Peyer's patch (tissue), 4 donors: ENCODE results near the gene GFPT2. TPM values are rescaled to one million over a fixed set of nuclear protein-coding genes. Genes with fewer than 3 reads are reported as not detected.

ENCODE experiments used
- DNase-seq, 3 donors: peaks; one replicate each; pipeline ENCODE4 v3.0.0-alpha.2; 2017 to 2019
- H3K27ac ChIP-seq, 4 donors: fragments of 200-600 bp; sonication (generic); one replicate each; pipeline ENCODE4 v1.5.1; 2016 to 2019
- H3K27me3 ChIP-seq, 2 donors: fragments of 200-600 bp; sonication (generic); one replicate each; pipeline ENCODE4 v1.5.1; 2019
- H3K36me3 ChIP-seq, 3 donors: fragments of 200-600 bp; sonication (generic); one replicate each; pipeline ENCODE4 v1.5.1; 2016 to 2019
- H3K4me1 ChIP-seq, 4 donors: fragments of 200-600 bp; sonication (generic); one replicate each; pipeline ENCODE4 v1.5.1; 2016 to 2019
- H3K4me3 ChIP-seq, 4 donors: fragments of 200-600 bp; sonication (generic); 1 replicate in 3 of 4; 2 replicates in 1 of 4; pipeline ENCODE4 v1.5.1; 2016 to 2019; ENCODE audit warnings: mild to moderate bottlenecking in 1 of 4
- H3K9me3 ChIP-seq, 4 donors: fragments of 200-600 bp; sonication (generic); one replicate each; pipeline ENCODE4 v1.5.1; 2016 to 2019; ENCODE audit warnings: mild to moderate bottlenecking in 1 of 4
- CTCF ChIP-seq, 6 experiments: fragments of 450-650 bp in 4 of 6; fragments of 200-600 bp in 2 of 6; sonication (generic) in 1 of 6; IDR thresholded peaks; one replicate each; pipeline ENCODE4 v1.5.1; 2017 to 2019; ENCODE audit warnings: antibody characterized with exemption in 6 of 6, mild to moderate bottlenecking in 3 of 6, moderate library complexity in 1 of 6
- POLR2A ChIP-seq, 2 donors: fragments of 450-650 bp; IDR thresholded peaks; one replicate each; pipeline ENCODE4 v1.5.1; 2017; ENCODE audit warnings: antibody characterized with exemption in 2 of 2, mild to moderate bottlenecking in 2 of 2, moderate library complexity in 2 of 2
- total RNA-seq, 4 donors: library from RNA; depleted of rRNA; stranded (reverse); fragments of >200 nt; gene quantifications; one replicate each; pipeline ENCODE4 v1.1.0, GENCODE V29; 2016

Gene GFPT2
- total RNA-seq, 4 donors from 2014 or later = 4.9 to 86.6 (median 13.1) TPM

- Histone ChIP-seq H3K27ac (no peak overlapping the region), H3K4me3 (no peak overlapping the region), H3K27me3 (no peaks in the 10 kb centered on the region), H3K36me3 (no peaks in the 10 kb centered on the region), H3K9me3 (peaks cover 0 to 7% (median 0%) of the 10 kb centered on the region in 4 donors), H3K4me1 (no peaks in the 10 kb centered on the region)
- no peak for TF ChIP-seq CTCF (IDR thresholded peaks at IDR 0.05)
- no peak for TF ChIP-seq POLR2A (IDR thresholded peaks at IDR 0.05)
- no peak for DNase-seq
These were observed 43.8 kb upstream of the GFPT2 start for GRCh38 chr5:180396926-180397325.

- DNase-seq = no peak
- no peak overlapping the region for H3K27ac ChIP-seq
These were observed 42.6 kb upstream of the GFPT2 start for GRCh38 chr5:180395540-180396274.

GRCh38 chr5:180394031-180394636 is 41.0 kb upstream of the GFPT2 start:
- TF ChIP-seq CTCF (IDR thresholded peaks at IDR 0.05) (no peak), POLR2A (IDR thresholded peaks at IDR 0.05) (no peak)
- DNase-seq = no peak
- Histone ChIP-seq H3K9me3 (no peaks in the 10 kb centered on the region), H3K4me3 (no peak overlapping the region), H3K4me1 (no peaks in the 10 kb centered on the region), H3K27me3 (no peaks in the 10 kb centered on the region), H3K36me3 (no peaks in the 10 kb centered on the region), H3K27ac (no peak overlapping the region)

More at GRCh38 chr5:180395540-180396274, 42.6 kb upstream of the GFPT2 start:
- Histone ChIP-seq H3K9me3 (no peaks in the 10 kb centered on the region), H3K4me1 (no peaks in the 10 kb centered on the region), H3K4me3 (no peak overlapping the region), H3K27me3 (no peaks in the 10 kb centered on the region), H3K36me3 (no peaks in the 10 kb centered on the region)
- no peak for TF ChIP-seq CTCF (IDR thresholded peaks at IDR 0.05)

GRCh38 chr5:180391276-180391675 is 38.1 kb upstream of the GFPT2 start:
- Histone ChIP-seq H3K4me3 (no peak overlapping the region), H3K27ac (no peak overlapping the region), H3K9me3 (no peaks in the 10 kb centered on the region), H3K36me3 (no peaks in the 10 kb centered on the region), H3K4me1 (no peaks in the 10 kb centered on the region), H3K27me3 (no peaks in the 10 kb centered on the region)
- TF ChIP-seq POLR2A (IDR thresholded peaks at IDR 0.05) (no peak), CTCF (IDR thresholded peaks at IDR 0.05) (no peak)
- no peak for DNase-seq

GRCh38 chr5:180390441-180391190 is 37.5 kb upstream of the GFPT2 start:
- no peak for DNase-seq
- Histone ChIP-seq H3K27me3 (no peaks in the 10 kb centered on the region), H3K9me3 (no peaks in the 10 kb centered on the region), H3K4me3 (no peak overlapping the region), H3K27ac (no peak overlapping the region), H3K4me1 (no peaks in the 10 kb centered on the region), H3K36me3 (no peaks in the 10 kb centered on the region)
- no peak for TF ChIP-seq CTCF (IDR thresholded peaks at IDR 0.05)
- no peak for TF ChIP-seq POLR2A (IDR thresholded peaks at IDR 0.05)
